ENCODE data around the gene OTOA.
"Not testable (repeated sequence)": the region's sequence is repeated elsewhere in the genome, so short reads cannot be mapped to it uniquely, and the experiment has no call there.

GRCh38 chr16:21690967-21691366 lies 27.2 kb downstream of the OTOA start:
- not testable (repeated sequence) for TF ChIP-seq ZNF274 (IDR thresholded peaks at IDR 0.05; ENCODE audit: low read depth, low read length); SUZ12 (IDR thresholded peaks at IDR 0.05; ENCODE audit: extremely low read depth, insufficient read depth, insufficient read length)
